GM18909 (cell line): ENCODE data around the gene PRRG2.

ENCODE experiments used
- ATAC-seq: cut with Tn5 transposase; IDR thresholded peaks from one replicate; pipeline ENCODE4 v1.9.1; 2021; ENCODE audit warnings: mild to moderate bottlenecking; ENCODE audit not compliant: unreplicated experiment, poor library complexity

Gene PRRG2

GRCh38 chr19:49556412-49557398 is 24.4 kb upstream of the PRRG2 start:
- ATAC-seq = no peak

- ATAC-seq = no peak
Measured at GRCh38 chr19:49557641-49558325, 23.3 kb upstream of the PRRG2 start.

GRCh38 chr19:49558591-49558990 is 22.5 kb upstream of the PRRG2 start:
- no peak for ATAC-seq

GRCh38 chr19:49559443-49559842 is 21.7 kb upstream of the PRRG2 start:
- no peak for ATAC-seq

- ATAC-seq = no peak
Measured at GRCh38 chr19:49559928-49560327, 21.2 kb upstream of the PRRG2 start.

GRCh38 chr19:49560358-49560900 is 20.7 kb upstream of the PRRG2 start:
- no peak for ATAC-seq

- ATAC-seq = no peak
Measured at GRCh38 chr19:49564616-49565045, 16.5 kb upstream of the PRRG2 start.

GRCh38 chr19:49565261-49565660 is 15.9 kb upstream of the PRRG2 start:
- no peak for ATAC-seq

GRCh38 chr19:49566302-49566701 is 14.8 kb upstream of the PRRG2 start:
- no peak for ATAC-seq

- no peak for ATAC-seq
Measured at GRCh38 chr19:49567861-49568441, 13.2 kb upstream of the PRRG2 start.

GRCh38 chr19:49570138-49570856 is 10.8 kb upstream of the PRRG2 start:
- ATAC-seq = no peak

GRCh38 chr19:49570997-49571676 is 10.0 kb upstream of the PRRG2 start:
- no peak for ATAC-seq

GRCh38 chr19:49573009-49573408 is 8.1 kb upstream of the PRRG2 start:
- no peak for ATAC-seq

- ATAC-seq = no peak
Measured at GRCh38 chr19:49573425-49573824, 7.7 kb upstream of the PRRG2 start.

GRCh38 chr19:49574206-49574755 is 6.8 kb upstream of the PRRG2 start:
- ATAC-seq = no peak

- ATAC-seq = no peak
Measured at GRCh38 chr19:49579193-49579592, 1.9 kb upstream of the PRRG2 start.

- peak; percentile 17 for ATAC-seq
Measured at GRCh38 chr19:49579947-49580263, 1.2 kb upstream of the PRRG2 start.

- peak; percentile 86 for ATAC-seq
Measured at GRCh38 chr19:49580264-49581006, 681 bp upstream of the PRRG2 start, which contains the start of gene NOSIP. Gene NOSIP (minus strand): TSS chr19:49580556. CDS start chr19:49560691, 19,865 bp downstream.

GRCh38 chr19:49583239-49583638 is 2.1 kb downstream of the PRRG2 start:
- no peak for ATAC-seq
